ENCODE results near the gene RCN1.
"Not testable (repeated sequence)": the region's sequence is repeated elsewhere in the genome, so short reads cannot be mapped to it uniquely, and the experiment has no call there.

RCN1 gene

GRCh38 chr11:32109592-32109991, 18.7 kb downstream of the RCN1 start:
- DNase-seq (ENCODE audit: low read depth in 2 of 3, low spot score in 2 of 3), result no peak

- no peak for DNase-seq (ENCODE audit: low read depth in 2 of 3, low spot score in 2 of 3)
These were observed 19.9 kb downstream of the RCN1 start for GRCh38 chr11:32110795-32111194.

GRCh38 chr11:32113200-32113919, 22.5 kb downstream of the RCN1 start:
- DNase-seq (ENCODE audit: low read depth in 2 of 3, low spot score in 2 of 3), result no peak

- no peak for DNase-seq (ENCODE audit: low read depth in 2 of 3, low spot score in 2 of 3)
These were observed 23.0 kb downstream of the RCN1 start for GRCh38 chr11:32113920-32114203.

- DNase-seq (ENCODE audit: low read depth in 2 of 3, low spot score in 2 of 3), result no peak
These were observed 24.6 kb downstream of the RCN1 start for GRCh38 chr11:32115446-32115845.

- no peak for DNase-seq (ENCODE audit: low read depth in 2 of 3, low spot score in 2 of 3)
These were observed 25.8 kb downstream of the RCN1 start for GRCh38 chr11:32116668-32117067.

- no peak for DNase-seq (ENCODE audit: low read depth in 2 of 3, low spot score in 2 of 3)
These were observed 27.4 kb downstream of the RCN1 start for GRCh38 chr11:32118025-32118974.

- DNase-seq (ENCODE audit: low read depth in 2 of 3, low spot score in 2 of 3), result not testable (repeated sequence)
These were observed 28.3 kb downstream of the RCN1 start for GRCh38 chr11:32119139-32119538.

GRCh38 chr11:32121012-32121411, 30.1 kb downstream of the RCN1 start:
- DNase-seq (ENCODE audit: low read depth in 2 of 3, low spot score in 2 of 3), result no peak

- DNase-seq (ENCODE audit: low read depth in 2 of 3, low spot score in 2 of 3), result no peak
These were observed 31.3 kb downstream of the RCN1 start for GRCh38 chr11:32122200-32122599.

- DNase-seq (ENCODE audit: low read depth in 2 of 3, low spot score in 2 of 3), result no peak
These were observed 40.4 kb downstream of the RCN1 start for GRCh38 chr11:32131321-32131720.

- no peak for DNase-seq (ENCODE audit: low read depth in 2 of 3, low spot score in 2 of 3)
These were observed 45.8 kb downstream of the RCN1 start for GRCh38 chr11:32136657-32137056.

GRCh38 chr11:32137263-32137662, 46.4 kb downstream of the RCN1 start:
- DNase-seq (ENCODE audit: low read depth in 2 of 3, low spot score in 2 of 3), result no peak

GRCh38 chr11:32137869-32138268, 47.0 kb downstream of the RCN1 start:
- no peak for DNase-seq (ENCODE audit: low read depth in 2 of 3, low spot score in 2 of 3)

- no peak for DNase-seq (ENCODE audit: low read depth in 2 of 3, low spot score in 2 of 3)
These were observed 48.0 kb downstream of the RCN1 start for GRCh38 chr11:32138902-32139301.

- no peak for DNase-seq (ENCODE audit: low read depth in 2 of 3, low spot score in 2 of 3)
These were observed 49.1 kb downstream of the RCN1 start for GRCh38 chr11:32139896-32140520.

GRCh38 chr11:32141745-32142546, 51.1 kb downstream of the RCN1 start:
- no peak for DNase-seq (ENCODE audit: low read depth in 2 of 3, low spot score in 2 of 3)

GRCh38 chr11:32143378-32143777, 52.5 kb downstream of the RCN1 start:
- no peak for DNase-seq (ENCODE audit: low read depth in 2 of 3, low spot score in 2 of 3)

- DNase-seq (ENCODE audit: low read depth in 2 of 3, low spot score in 2 of 3), result no peak
These were observed 54.4 kb downstream of the RCN1 start for GRCh38 chr11:32145282-32145681.

GRCh38 chr11:32148895-32149294, 58.0 kb downstream of the RCN1 start:
- no peak for DNase-seq (ENCODE audit: low read depth in 2 of 3, low spot score in 2 of 3)

GRCh38 chr11:32149748-32150147, 58.9 kb downstream of the RCN1 start:
- DNase-seq (ENCODE audit: low read depth in 2 of 3, low spot score in 2 of 3), result no peak
